Cardiac fibroblast (primary cell): ENCODE measurements around the gene SLC16A6.

ENCODE experiments used
- DNase-seq, 2 donors: peaks; one replicate each; pipeline versions ENCODE4 v3.0.0 to v3.0.0-alpha.2; 2010; ENCODE audit warnings: low read depth in 2 of 2
- H3K4me3 ChIP-seq, 2 donors: replicated peaks in 1 of 2; 1 replicate in 1 of 2; 2 replicates in 1 of 2; pipeline ENCODE4 v1.5.1; 2011; ENCODE audit warnings: low read depth in 2 of 2, low read length in 2 of 2, mild to moderate bottlenecking in 2 of 2, moderate library complexity in 1 of 2
- CTCF ChIP-seq: IDR thresholded peaks from one replicate; pipeline ENCODE4 v1.5.1; 2011; ENCODE audit warnings: low read depth, mild to moderate bottlenecking, low read length, inconsistent platforms

SLC16A6 gene

DNA sequence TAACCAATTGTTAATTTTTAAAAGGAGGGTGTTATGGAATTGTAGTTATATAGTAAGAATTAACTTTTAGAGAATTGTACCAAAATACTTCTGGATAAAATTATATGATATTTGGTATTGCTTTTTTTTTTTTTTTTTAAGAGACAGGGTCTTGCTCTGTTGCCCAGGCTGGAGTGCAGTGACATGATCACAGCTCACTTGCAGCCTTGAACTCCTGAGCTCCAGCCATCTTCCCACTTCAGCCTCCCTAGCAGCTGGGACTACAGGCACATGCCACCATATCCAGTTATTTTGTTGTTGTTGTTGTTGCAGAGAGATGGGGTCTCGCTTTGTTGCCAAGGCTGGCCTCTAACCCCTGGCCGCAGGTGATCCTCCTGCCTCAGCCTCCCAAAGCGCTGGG lies 8.9 kb upstream of the SLC16A6 start:
- TF ChIP-seq CTCF: no peak
- no peak overlapping the region for H3K4me3 ChIP-seq
- DNase-seq: no peak

DNA sequence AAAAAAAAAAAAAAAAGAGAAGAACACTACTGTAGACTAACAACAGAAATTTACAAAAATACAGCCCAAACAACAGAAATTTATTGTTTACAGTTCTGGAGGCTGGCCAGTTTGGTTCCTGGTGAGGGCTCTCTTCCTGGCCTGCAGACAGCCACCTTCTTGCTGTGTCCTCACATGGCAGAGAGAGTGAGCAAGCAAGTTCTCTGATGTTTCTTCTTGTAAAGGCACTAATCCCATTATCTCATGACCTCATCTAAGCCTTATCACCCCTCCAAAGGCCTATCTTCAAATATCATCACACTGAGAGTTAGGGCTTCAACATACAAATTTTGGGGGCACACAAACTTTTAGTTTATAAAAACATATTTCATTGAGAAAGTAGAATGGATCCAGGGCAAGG lies 7.7 kb upstream of the SLC16A6 start:
- TF ChIP-seq CTCF: no peak
- no peak for DNase-seq
- H3K4me3 ChIP-seq: no peak overlapping the region

GRCh38 chr17:68297195-68297594 lies 6.3 kb upstream of the SLC16A6 start:
- DNase-seq: no peak
- TF ChIP-seq CTCF: no peak
- H3K4me3 ChIP-seq: no peak overlapping the region

GRCh38 chr17:68296217-68297191 lies 5.6 kb upstream of the SLC16A6 start:
- no peak overlapping the region for H3K4me3 ChIP-seq
- no peak for DNase-seq
- no peak for TF ChIP-seq CTCF

GRCh38 chr17:68295086-68295485 lies 4.2 kb upstream of the SLC16A6 start:
- no peak overlapping the region for H3K4me3 ChIP-seq
- TF ChIP-seq CTCF: no peak
- no peak for DNase-seq

DNA sequence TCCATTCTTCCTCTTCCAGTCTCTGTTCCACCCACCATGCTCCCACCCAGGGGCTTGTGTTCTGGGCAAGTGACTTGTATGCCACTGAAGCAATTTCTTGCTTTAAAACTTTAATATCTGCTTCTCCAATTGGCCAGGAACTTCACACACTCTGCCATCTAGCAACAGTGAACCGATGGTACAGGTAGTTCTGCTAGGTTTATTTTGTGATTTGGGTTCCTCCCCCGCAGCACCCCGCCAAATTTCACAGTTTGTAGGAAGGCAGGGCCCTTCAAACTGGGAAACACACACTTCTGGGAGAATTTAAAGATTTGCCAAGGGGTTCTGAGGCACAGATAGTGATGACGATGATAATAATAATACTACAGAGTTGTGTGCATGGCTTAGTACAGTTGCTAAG lies 3.7 kb upstream of the SLC16A6 start:
- DNase-seq: no peak
- no peak overlapping the region for H3K4me3 ChIP-seq
- no peak for TF ChIP-seq CTCF
